Measurements from ENCODE around the gene KAT2B. TPM values are rescaled to one million over a fixed set of nuclear protein-coding genes. Genes with fewer than 3 reads are reported as not detected.
"Not testable (repeated sequence)": the region's sequence is repeated elsewhere in the genome, so short reads cannot be mapped to it uniquely, and the experiment has no call there.

Gene KAT2B
- total and polyA plus RNA-seq, 8 donors = 8.2 to 21.6 (median 14.9) TPM

GRCh38 chr3:20022954-20023622, 17.2 kb upstream of the KAT2B start:
- Histone ChIP-seq H3K4me3 (no peak overlapping the region), H3K4me1 (peaks cover 0 to 3% (median 0%) of the 10 kb centered on the region in 3 donors), H3K9me3 (no peaks in the 10 kb centered on the region), H3K27me3 (no peaks in the 10 kb centered on the region), H3K27ac (no peak overlapping the region), H3K36me3 (no peaks in the 10 kb centered on the region)
- no peak for DNase-seq
- intact Hi-C loops (cut with DNase I) = no loop called here
- TF ChIP-seq CTCF (IDR thresholded peaks at IDR 0.05) = no peak
- ATAC-seq = no peak
- no peak for FAIRE-seq
- 58 to 69% methylated on average over 2 of the region's 2 CpGs for WGBS, 2 donors

- WGBS, 2 donors = 54 to 55% methylated on average over 2 of the region's 2 CpGs
- no peak for TF ChIP-seq CTCF (IDR thresholded peaks at IDR 0.05)
- no peaks in the 10 kb centered on the region for H3K27me3 ChIP-seq
- FAIRE-seq (no peak), DNase-seq (no peak), ATAC-seq (peak in 3 of 4 donors; percentile 73 to 76 (median 74))
- intact Hi-C loops (cut with DNase I) = no loop called here
- no peaks in the 10 kb centered on the region for H3K36me3 ChIP-seq
- H3K4me3 ChIP-seq = no peak overlapping the region
- no peaks in the 10 kb centered on the region for H3K9me3 ChIP-seq
- H3K4me1 ChIP-seq = peaks cover 0 to 3% (median 0%) of the 10 kb centered on the region in 3 donors
- no peak overlapping the region for H3K27ac ChIP-seq
These were observed 16.4 kb upstream of the KAT2B start for GRCh38 chr3:20023623-20024405.

GRCh38 chr3:20027136-20027535, 13.1 kb upstream of the KAT2B start:
- Histone ChIP-seq H3K27ac (no peak overlapping the region), H3K4me1 (peaks cover 0 to 3% (median 0%) of the 10 kb centered on the region in 3 donors), H3K4me3 (no peak overlapping the region), H3K27me3 (no peaks in the 10 kb centered on the region), H3K9me3 (no peaks in the 10 kb centered on the region), H3K36me3 (no peaks in the 10 kb centered on the region)
- DNase-seq = no peak
- TF ChIP-seq CTCF (IDR thresholded peaks at IDR 0.05) = no peak
- ATAC-seq = no peak
- no peak for FAIRE-seq
- 88 to 92% methylated on average over 4 of the region's 4 CpGs for WGBS, 2 donors
- intact Hi-C loops (cut with DNase I) = no loop called here

- Histone ChIP-seq H3K36me3 (no peaks in the 10 kb centered on the region), H3K4me1 (peaks cover 0 to 3% (median 0%) of the 10 kb centered on the region in 3 donors), H3K4me3 (no peak overlapping the region), H3K27ac (no peak overlapping the region), H3K27me3 (no peaks in the 10 kb centered on the region), H3K9me3 (no peaks in the 10 kb centered on the region)
- DNase-seq (no peak), FAIRE-seq (no peak), ATAC-seq (no peak)
- WGBS, 2 donors = 79 to 87% methylated on average over 7 of the region's 7 CpGs
- intact Hi-C loops (cut with DNase I) = no loop called here
- TF ChIP-seq CTCF (IDR thresholded peaks at IDR 0.05) = no peak
These were observed 11.3 kb upstream of the KAT2B start for GRCh38 chr3:20028905-20029331.

GRCh38 chr3:20031939-20032338, 8.3 kb upstream of the KAT2B start:
- not testable (repeated sequence) for DNase-seq, H3K9me3 ChIP-seq, FAIRE-seq, ATAC-seq, H3K4me1 ChIP-seq, H3K27ac ChIP-seq, H3K4me3 ChIP-seq, H3K36me3 ChIP-seq, H3K27me3 ChIP-seq
- 91 to 95% methylated on average over 7 of the region's 7 CpGs for WGBS, 2 donors
- intact Hi-C loops (cut with DNase I) = loop anchor here in 1 of 3 donors (10.0 kb wide), 1 partner anchor 153 kb away; the partner anchor contains the start of gene SGO1
